ENCODE measurements around the gene WFDC2. TPM values are rescaled to one million over a fixed set of nuclear protein-coding genes. Genes with fewer than 3 reads are reported as not detected.

Gene WFDC2
- total and polyA plus RNA-seq, 2 of the 8 experiments (the other 6 are each of a cell fraction or from before 2014, with no cell fraction given): 77.9 to 137 TPM

DNA sequence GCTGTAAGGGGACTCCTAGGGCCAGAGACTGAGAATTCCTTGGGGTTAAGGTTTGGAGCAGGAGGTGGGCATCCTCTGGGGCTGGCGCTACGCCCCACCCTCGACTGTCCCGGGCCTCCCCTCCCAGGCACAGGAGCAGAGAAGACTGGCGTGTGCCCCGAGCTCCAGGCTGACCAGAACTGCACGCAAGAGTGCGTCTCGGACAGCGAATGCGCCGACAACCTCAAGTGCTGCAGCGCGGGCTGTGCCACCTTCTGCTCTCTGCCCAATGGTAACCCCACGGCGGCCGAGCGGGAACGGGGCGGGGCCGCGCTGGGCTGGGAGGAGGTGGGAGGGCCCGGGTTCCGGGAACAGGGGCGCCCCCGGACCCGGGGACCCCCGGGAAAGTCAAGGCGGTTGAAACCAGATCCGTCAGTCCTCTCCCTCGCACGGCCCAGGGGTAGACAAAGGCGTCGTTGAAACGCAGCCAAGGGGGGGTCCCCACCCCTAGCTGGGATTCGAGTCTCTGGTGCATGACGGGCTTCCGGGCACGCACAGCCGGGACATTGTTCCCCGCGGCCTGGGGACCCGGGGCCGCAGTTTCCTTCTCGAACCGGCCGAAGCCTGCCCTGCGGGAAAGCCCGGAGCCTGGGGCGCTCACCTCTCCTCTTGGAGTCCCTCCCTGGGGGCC is 844 bp downstream of the WFDC2 start:
- Histone ChIP-seq H2AFZ (ENCODE audit: low read length) (no peak overlapping the region; the same call in 1 of the 2 replicates), H4K20me1 (replicated peaks in 1 of 2; ENCODE audit: control insufficient read depth in 1 of 2, insufficient read depth in 2 of 2, low read length in 2 of 2) (no peaks in the 10 kb centered on the region), H3K4me1 (replicated peaks in 1 of 4; ENCODE audit: control insufficient read depth in 3 of 4, insufficient read depth in 4 of 4, low read length in 3 of 4) (peaks cover 2 to 20% (median 7%) of the 10 kb centered on the region in 4 experiments), H3K4me3 (ENCODE audit: extremely low read depth in 1 of 4, insufficient read depth in 2 of 4, low read depth in 3 of 4, low read length in 4 of 4) (peak overlapping the region; percentile 63 to 77 (median 70)), H4K91ac (replicated peaks; ENCODE audit: insufficient read length, low read length) (peak overlapping the region; percentile 90), H3K27me3 (replicated peaks in 1 of 4; ENCODE audit: control insufficient read depth in 3 of 4, extremely low read depth in 1 of 4, insufficient read depth in 3 of 4, low read length in 3 of 4) (peaks cover 0 to 4% (median 1%) of the 10 kb centered on the region in 4 experiments; a peak in 3 of 7 replicates), H3K23me2 (ENCODE audit: low read depth, low read length) (peaks cover 11% of the 10 kb centered on the region; the same call in 1 of the 2 replicates), H4K8ac (ENCODE audit: extremely low read depth, insufficient read depth, low read length) (peak overlapping the region; percentile 88), H2BK12ac (ENCODE audit: low read depth, low read length) (peak overlapping the region; percentile 80; the same call in 1 of the 2 replicates), H3K36me3 (ENCODE audit: control insufficient read depth in 2 of 4, insufficient read depth in 4 of 4, low read length in 3 of 4) (no peaks in the 10 kb centered on the region), H3K9ac (replicated peaks in 1 of 4; ENCODE audit: extremely low read depth in 1 of 4, low read depth in 3 of 4, low read length in 3 of 4) (peak overlapping the region; percentile 35 to 66 (median 62)), H3K27ac (ENCODE audit: low read depth, low read length) (peak overlapping the region; percentile 36; the same call in 1 of the 2 replicates), H3K4me2 (ENCODE audit: insufficient read depth in 1 of 2, low read depth in 2 of 2, low read length in 2 of 2) (peak overlapping the region; percentile 69 to 98), H3K56ac (replicated peaks; ENCODE audit: insufficient read length, low read depth, low read length) (peak overlapping the region; percentile 59), H3K23ac (ENCODE audit: insufficient read length) (no peak overlapping the region), H2BK15ac (ENCODE audit: low read length) (peak overlapping the region; percentile 97; the same call in 1 of the 2 replicates), H2AK5ac (ENCODE audit: low read depth, low read length) (no peak overlapping the region), H3K14ac (ENCODE audit: insufficient read length) (no peak overlapping the region), H4K5ac (ENCODE audit: insufficient read length, low read depth, low read length) (peak overlapping the region; percentile 47), H3K9me3 (ENCODE audit: insufficient read depth in 2 of 2, low read depth in 1 of 2, low read length in 1 of 2) (no peaks in the 10 kb centered on the region), H3K79me1 (ENCODE audit: low read depth, low read length) (no peaks in the 10 kb centered on the region), H2BK120ac (replicated peaks; ENCODE audit: low read depth, low read length) (peak overlapping the region; percentile 73), H3K18ac (ENCODE audit: extremely low read depth, low read length) (peak overlapping the region; percentile 86), H3K4ac (replicated peaks; ENCODE audit: insufficient read length, low read depth, low read length) (peak overlapping the region; percentile 50), H2BK5ac (ENCODE audit: low read depth, low read length) (peak overlapping the region; percentile 81; the same call in 1 of the 2 replicates), H2BK20ac (ENCODE audit: low read length) (no peak overlapping the region), H3K79me2 (ENCODE audit: control insufficient read depth in 1 of 2, insufficient read depth in 2 of 2, low read length in 2 of 2) (no peaks in the 10 kb centered on the region)
- CTCF ChIA-PET (ENCODE audit: partially characterized antibody): interaction anchor here (0.6 to 18.5 kb wide), 12 partner anchors 12 to 300 kb away, joined by 3 to 317 read pairs (median 4); no protein-coding TSS in a partner anchor
- DNase-seq (ENCODE audit: low read depth in 1 of 2, low spot score in 2 of 2) (peak in 1 of 2 experiments; percentile 87), FAIRE-seq (no peak)
- WGBS, 2 experiments (ENCODE audit: extremely low coverage in 1 of 2, insufficient coverage in 1 of 2, insufficient read length in 1 of 2, insufficient replicate concordance in 2 of 2, low coverage in 1 of 2, low lambda C conversion rate in 2 of 2, missing lambda C conversion rate in 1 of 2): 2% methylated on average over 25 of the region's 50 CpGs; no CpG with 5 or more reads in 1 of the 2 experiments
- POLR2A ChIA-PET (ENCODE audit: partially characterized antibody): interaction anchor here (0.7 to 3.0 kb wide), 15 partner anchors 9 to 301 kb away, joined by 3 to 24 read pairs (median 3); partner anchors contain the start of gene PIGT
- TF ChIP-seq TBP (IDR thresholded peaks at IDR 0.05; ENCODE audit: low read depth, low read length): peak; percentile 44; the same call in 1 of the 2 replicates
- TF ChIP-seq, protein P1, sequence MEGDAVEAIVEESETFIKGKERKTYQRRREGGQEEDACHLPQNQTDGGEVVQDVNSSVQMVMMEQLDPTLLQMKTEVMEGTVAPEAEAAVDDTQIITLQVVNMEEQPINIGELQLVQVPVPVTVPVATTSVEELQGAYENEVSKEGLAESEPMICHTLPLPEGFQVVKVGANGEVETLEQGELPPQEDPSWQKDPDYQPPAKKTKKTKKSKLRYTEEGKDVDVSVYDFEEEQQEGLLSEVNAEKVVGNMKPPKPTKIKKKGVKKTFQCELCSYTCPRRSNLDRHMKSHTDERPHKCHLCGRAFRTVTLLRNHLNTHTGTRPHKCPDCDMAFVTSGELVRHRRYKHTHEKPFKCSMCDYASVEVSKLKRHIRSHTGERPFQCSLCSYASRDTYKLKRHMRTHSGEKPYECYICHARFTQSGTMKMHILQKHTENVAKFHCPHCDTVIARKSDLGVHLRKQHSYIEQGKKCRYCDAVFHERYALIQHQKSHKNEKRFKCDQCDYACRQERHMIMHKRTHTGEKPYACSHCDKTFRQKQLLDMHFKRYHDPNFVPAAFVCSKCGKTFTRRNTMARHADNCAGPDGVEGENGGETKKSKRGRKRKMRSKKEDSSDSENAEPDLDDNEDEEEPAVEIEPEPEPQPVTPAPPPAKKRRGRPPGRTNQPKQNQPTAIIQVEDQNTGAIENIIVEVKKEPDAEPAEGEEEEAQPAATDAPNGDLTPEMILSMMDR (IDR thresholded peaks at IDR 0.05; ENCODE audit: control extremely low read depth in 1 of 3, insufficient read depth in 1 of 3, low read depth in 1 of 3, low read length in 3 of 3): no peak
- TF ChIP-seq RNF2 (IDR thresholded peaks at IDR 0.05; ENCODE audit: borderline replicate concordance, low read depth, low read length, missing control alignments, poor library complexity, severe bottlenecking): peak; percentile 14
- peak in 1 of 2 experiments; percentile 67; a peak in 1 of 3 replicates for TF ChIP-seq POLR2A (IDR thresholded peaks at IDR 0.05; ENCODE audit: control extremely low read depth in 1 of 2, low read depth in 2 of 2, low read length in 2 of 2)
- 0 out of 2 replicates have a peak, but pooled peaks have one; percentile 7 for TF ChIP-seq KDM1A (IDR thresholded peaks at IDR 0.05; ENCODE audit: borderline replicate concordance, low read length)
- TF ChIP-seq NRF1 (IDR thresholded peaks at IDR 0.05; ENCODE audit: low read depth, low read length): no peak
- TF ChIP-seq ZNF274 (IDR thresholded peaks at IDR 0.05; ENCODE audit: borderline replicate concordance, extremely low read depth, low read length): no peak
- TF ChIP-seq JUN (IDR thresholded peaks at IDR 0.05; ENCODE audit: low read depth, low read length): no peak

Measured in H1 (cell line).